ENCODE results near the gene MALRD1. TPM values are rescaled to one million over a fixed set of nuclear protein-coding genes. Genes with fewer than 3 reads are reported as not detected.

Gene MALRD1
- total RNA-seq, 1 donor from 2014 or later, result 7.0 TPM

GRCh38 chr10:19247843-19248242 lies 199.2 kb downstream of the MALRD1 start:
- H3K27me3 ChIP-seq, result no peaks in the 10 kb centered on the region
- H3K36me3 ChIP-seq, result no peaks in the 10 kb centered on the region
- H3K9me3 ChIP-seq, result no peaks in the 10 kb centered on the region
- no peak overlapping the region for H3K4me3 ChIP-seq
- TF ChIP-seq CTCF (IDR thresholded peaks at IDR 0.05), result no peak
- no peak for ATAC-seq
- H3K27ac ChIP-seq, result no peak overlapping the region
- no peaks in the 10 kb centered on the region for H3K4me1 ChIP-seq
- no peak for DNase-seq
- intact Hi-C loops (cut with DNase I), result no loop called here

GRCh38 chr10:19250546-19250945 lies 201.9 kb downstream of the MALRD1 start:
- Histone ChIP-seq H3K27me3 (no peaks in the 10 kb centered on the region), H3K4me1 (no peaks in the 10 kb centered on the region), H3K27ac (no peak overlapping the region), H3K9me3 (no peaks in the 10 kb centered on the region), H3K36me3 (no peaks in the 10 kb centered on the region), H3K4me3 (no peak overlapping the region)
- TF ChIP-seq CTCF (IDR thresholded peaks at IDR 0.05), result no peak
- DNase-seq, result no peak
- no peak for ATAC-seq
- intact Hi-C loops (cut with DNase I), result no loop called here

- no peak for TF ChIP-seq CTCF (IDR thresholded peaks at IDR 0.05)
- no peak for DNase-seq
- no peaks in the 10 kb centered on the region for H3K36me3 ChIP-seq
- H3K9me3 ChIP-seq, result no peaks in the 10 kb centered on the region
- H3K27me3 ChIP-seq, result no peaks in the 10 kb centered on the region
- no peak for ATAC-seq
- H3K4me1 ChIP-seq, result no peaks in the 10 kb centered on the region
- no peak overlapping the region for H3K4me3 ChIP-seq
- intact Hi-C loops (cut with DNase I), result no loop called here
- H3K27ac ChIP-seq, result no peak overlapping the region
These were observed 203.9 kb downstream of the MALRD1 start for GRCh38 chr10:19252531-19252930.

- no peak for TF ChIP-seq CTCF (IDR thresholded peaks at IDR 0.05)
- Histone ChIP-seq H3K4me1 (no peaks in the 10 kb centered on the region), H3K9me3 (no peaks in the 10 kb centered on the region), H3K27me3 (no peaks in the 10 kb centered on the region), H3K27ac (no peak overlapping the region), H3K4me3 (no peak overlapping the region), H3K36me3 (no peaks in the 10 kb centered on the region)
- ATAC-seq (no peak), DNase-seq (no peak)
- intact Hi-C loops (cut with DNase I), result no loop called here
These were observed 207.7 kb downstream of the MALRD1 start for GRCh38 chr10:19256331-19256730.

- ATAC-seq (no peak), DNase-seq (no peak)
- H3K27ac ChIP-seq, result no peak overlapping the region
- TF ChIP-seq CTCF (IDR thresholded peaks at IDR 0.05), result no peak
- no peaks in the 10 kb centered on the region for H3K36me3 ChIP-seq
- no peaks in the 10 kb centered on the region for H3K27me3 ChIP-seq
- H3K4me3 ChIP-seq, result no peak overlapping the region
- H3K9me3 ChIP-seq, result no peaks in the 10 kb centered on the region
- no peaks in the 10 kb centered on the region for H3K4me1 ChIP-seq
- intact Hi-C loops (cut with DNase I), result no loop called here
These were observed 214.7 kb downstream of the MALRD1 start for GRCh38 chr10:19263262-19263661.

- DNase-seq, result no peak
These were observed 234.7 kb downstream of the MALRD1 start for GRCh38 chr10:19283285-19283684.

More at GRCh38 chr10:19283285-19283684, 234.7 kb downstream of the MALRD1 start:
- no peak for ATAC-seq
- H3K27me3 ChIP-seq, result no peaks in the 10 kb centered on the region
- H3K9me3 ChIP-seq, result no peaks in the 10 kb centered on the region
- no peak overlapping the region for H3K27ac ChIP-seq
- no peaks in the 10 kb centered on the region for H3K4me1 ChIP-seq
- no peaks in the 10 kb centered on the region for H3K36me3 ChIP-seq
- no peak for TF ChIP-seq CTCF (IDR thresholded peaks at IDR 0.05)
- H3K4me3 ChIP-seq, result no peak overlapping the region
- intact Hi-C loops (cut with DNase I), result no loop called here
